MM.1S (cell line): ENCODE measurements around the gene LILRB5.

Source experiments
- CTCF ChIP-seq: fragments of 300-600 bp; sonication (generic); IDR thresholded peaks from 2 replicates; pipeline ENCODE4 v1.5.1; 2016; ENCODE audit warnings: antibody characterized with exemption, low read length, mixed read lengths
- EZH2 ChIP-seq: fragments of 300-600 bp; sonication (generic); optimal IDR thresholded peaks from 2 replicates; pipeline ENCODE3; 2017; ENCODE audit warnings: low read depth, mild to moderate bottlenecking, antibody characterized with exemption, low read length, mixed read lengths

- TF ChIP-seq CTCF (no peak), EZH2 (no peak)
Measured at GRCh38 chr19:54233941-54234340, 23.1 kb downstream of the LILRB5 start.
